Spleen (tissue), 7 donors: ENCODE measurements around the gene GJA1.

Experiments used
- CTCF ChIP-seq, 11 experiments: fragments of 200-600 bp in 7 of 11; fragments of 450-650 bp in 4 of 11; sonication (generic) in 4 of 11; IDR thresholded peaks in 8 of 11; conservative IDR thresholded peaks in 3 of 11; 1 replicate in 7 of 11; 2 replicates in 4 of 11; pipeline versions ENCODE4 v1.4.0 to v1.8.0; 2016 to 2021; ENCODE audit warnings: antibody characterized with exemption in 11 of 11, inconsistent platforms in 4 of 11, mild to moderate bottlenecking in 1 of 11
- POLR2A ChIP-seq, 3 donors: fragments of 450-650 bp; IDR thresholded peaks; one replicate each; pipeline ENCODE4 v1.5.1; 2017; ENCODE audit warnings: antibody characterized with exemption in 3 of 3, mild to moderate bottlenecking in 1 of 3
- POLR2AphosphoS5 ChIP-seq, 3 donors: sonication (generic); formaldehyde crosslinking; IDR thresholded peaks; one replicate each; pipeline ENCODE4 v1.5.1; 2017; ENCODE audit warnings: antibody characterized with exemption in 3 of 3
- donor health status: DM: no; HTN: no; CAD: no; lungs with moderate emphysema.
- donor health status: DM: no; HTN: no; CAD: no.
- donor health status: DM: no; HTN: no; CAD: no.

DNA sequence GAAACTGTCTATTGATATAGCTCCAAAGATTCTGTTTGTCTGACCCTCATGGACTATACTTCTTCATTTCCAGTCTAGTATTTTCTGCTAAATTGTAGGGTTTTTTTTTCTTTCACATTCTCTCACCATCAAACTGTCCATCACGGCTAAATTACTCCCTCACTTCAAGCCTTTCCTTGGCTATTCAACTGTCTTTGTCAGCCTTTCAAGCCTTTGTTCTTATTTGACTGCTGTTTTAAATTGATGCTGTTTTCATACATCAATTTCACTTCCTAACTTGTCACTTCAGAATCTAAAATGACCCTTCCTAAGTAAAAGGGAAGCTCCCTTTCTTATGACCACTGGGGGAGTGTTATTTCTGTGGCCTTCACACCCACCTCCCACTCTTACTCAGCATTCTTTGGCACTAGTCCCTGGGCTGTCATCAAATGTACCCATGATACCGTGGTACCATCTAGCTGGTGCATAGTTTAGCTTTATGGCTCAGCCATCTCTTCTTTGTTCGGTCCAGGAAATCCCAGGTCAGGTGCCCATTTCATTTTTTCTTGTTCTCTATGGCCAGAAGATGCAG, 8.6 kb downstream of the GJA1 start:
- TF ChIP-seq CTCF (IDR thresholded peaks at IDR 0.05 in 8 of 11, conservative IDR thresholded peaks at IDR 0.05 in 3 of 11) = no peak
- no peak for TF ChIP-seq POLR2A (IDR thresholded peaks at IDR 0.05)
- TF ChIP-seq POLR2AphosphoS5 (IDR thresholded peaks at IDR 0.05) = no peak
